Peyer's patch (tissue), 4 donors: ENCODE measurements around the gene TCEAL9.

Experiments used
- POLR2A ChIP-seq, 2 donors: fragments of 450-650 bp; IDR thresholded peaks; one replicate each; pipeline ENCODE4 v1.5.1; 2017; ENCODE audit warnings: antibody characterized with exemption in 2 of 2, mild to moderate bottlenecking in 2 of 2, moderate library complexity in 2 of 2
- TF ChIP-seq, protein P1 (sequence below), 6 experiments: fragments of 450-650 bp in 4 of 6; fragments of 200-600 bp in 2 of 6; sonication (generic) in 1 of 6; IDR thresholded peaks; one replicate each; pipeline ENCODE4 v1.5.1; 2017 to 2019; ENCODE audit warnings: antibody characterized with exemption in 6 of 6, mild to moderate bottlenecking in 3 of 6, moderate library complexity in 1 of 6

DNA sequence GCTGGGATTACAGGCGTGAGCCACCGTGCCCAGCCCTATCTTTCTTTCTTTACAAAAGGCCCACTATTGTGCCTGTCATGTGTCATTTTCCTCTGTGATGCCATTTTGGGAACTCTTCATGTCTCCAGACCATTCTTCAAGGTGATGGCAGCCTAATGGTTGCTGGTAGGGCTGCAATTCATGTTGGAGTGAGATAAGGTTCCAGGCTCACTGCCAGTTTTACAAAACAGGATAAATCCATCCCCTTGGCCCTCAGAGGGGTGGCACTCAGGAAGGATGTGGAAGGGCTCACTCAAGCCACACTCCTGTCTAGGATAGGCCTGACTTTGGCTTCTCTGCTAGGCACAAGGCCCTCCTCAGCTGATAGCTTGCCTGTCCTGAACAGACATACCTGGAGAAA is 3.8 kb downstream of the TCEAL9 start:
- TF ChIP-seq, protein P1, sequence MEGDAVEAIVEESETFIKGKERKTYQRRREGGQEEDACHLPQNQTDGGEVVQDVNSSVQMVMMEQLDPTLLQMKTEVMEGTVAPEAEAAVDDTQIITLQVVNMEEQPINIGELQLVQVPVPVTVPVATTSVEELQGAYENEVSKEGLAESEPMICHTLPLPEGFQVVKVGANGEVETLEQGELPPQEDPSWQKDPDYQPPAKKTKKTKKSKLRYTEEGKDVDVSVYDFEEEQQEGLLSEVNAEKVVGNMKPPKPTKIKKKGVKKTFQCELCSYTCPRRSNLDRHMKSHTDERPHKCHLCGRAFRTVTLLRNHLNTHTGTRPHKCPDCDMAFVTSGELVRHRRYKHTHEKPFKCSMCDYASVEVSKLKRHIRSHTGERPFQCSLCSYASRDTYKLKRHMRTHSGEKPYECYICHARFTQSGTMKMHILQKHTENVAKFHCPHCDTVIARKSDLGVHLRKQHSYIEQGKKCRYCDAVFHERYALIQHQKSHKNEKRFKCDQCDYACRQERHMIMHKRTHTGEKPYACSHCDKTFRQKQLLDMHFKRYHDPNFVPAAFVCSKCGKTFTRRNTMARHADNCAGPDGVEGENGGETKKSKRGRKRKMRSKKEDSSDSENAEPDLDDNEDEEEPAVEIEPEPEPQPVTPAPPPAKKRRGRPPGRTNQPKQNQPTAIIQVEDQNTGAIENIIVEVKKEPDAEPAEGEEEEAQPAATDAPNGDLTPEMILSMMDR (IDR thresholded peaks at IDR 0.05), result no peak
- TF ChIP-seq POLR2A (IDR thresholded peaks at IDR 0.05), result no peak
